Fibroblast of skin of left quadriceps (primary cell): ENCODE measurements around the gene TRAF2.

Experiments
- DNase-seq, 2 experiments: peaks; one replicate each; pipeline ENCODE4 v3.0.0-alpha.2; 2013; ENCODE audit warnings: low read depth in 2 of 2

Gene TRAF2

DNA sequence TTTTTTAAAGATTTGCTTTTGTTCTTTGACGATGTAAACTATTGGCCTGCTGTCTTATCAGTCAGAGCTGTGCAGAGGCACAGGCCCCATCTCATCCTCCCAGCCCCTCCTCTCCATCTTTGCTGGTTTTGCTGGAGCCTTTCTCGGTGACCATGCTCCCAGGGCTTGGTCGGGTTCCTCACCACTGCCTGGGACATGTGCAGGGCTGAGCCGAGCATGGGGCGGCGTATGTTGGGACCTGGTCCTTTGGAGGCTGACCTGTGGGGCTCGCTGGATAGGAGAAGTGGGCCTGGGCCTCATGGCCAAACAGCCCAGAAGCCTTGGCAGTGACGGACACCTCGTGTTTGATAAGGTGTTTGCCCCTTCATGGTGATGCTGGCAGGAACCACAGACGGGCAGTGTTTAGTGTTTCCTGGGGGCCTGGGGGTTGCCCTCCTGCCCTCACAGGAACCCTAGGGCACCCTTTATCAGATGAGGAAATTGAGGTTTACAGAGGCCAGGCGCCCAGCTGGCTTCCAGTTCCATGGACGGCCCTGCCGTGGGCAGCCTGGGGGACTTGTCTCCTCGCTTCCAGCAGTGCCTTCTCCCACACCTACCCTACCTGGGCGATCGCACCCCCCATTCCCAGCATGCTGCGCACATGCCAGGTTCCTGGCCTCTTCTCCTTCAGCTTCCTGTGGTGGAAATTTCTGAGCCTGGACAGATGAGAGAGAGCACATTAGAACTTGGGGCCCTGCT, 27.6 kb downstream of the TRAF2 start:
- DNase-seq = no peak

DNA sequence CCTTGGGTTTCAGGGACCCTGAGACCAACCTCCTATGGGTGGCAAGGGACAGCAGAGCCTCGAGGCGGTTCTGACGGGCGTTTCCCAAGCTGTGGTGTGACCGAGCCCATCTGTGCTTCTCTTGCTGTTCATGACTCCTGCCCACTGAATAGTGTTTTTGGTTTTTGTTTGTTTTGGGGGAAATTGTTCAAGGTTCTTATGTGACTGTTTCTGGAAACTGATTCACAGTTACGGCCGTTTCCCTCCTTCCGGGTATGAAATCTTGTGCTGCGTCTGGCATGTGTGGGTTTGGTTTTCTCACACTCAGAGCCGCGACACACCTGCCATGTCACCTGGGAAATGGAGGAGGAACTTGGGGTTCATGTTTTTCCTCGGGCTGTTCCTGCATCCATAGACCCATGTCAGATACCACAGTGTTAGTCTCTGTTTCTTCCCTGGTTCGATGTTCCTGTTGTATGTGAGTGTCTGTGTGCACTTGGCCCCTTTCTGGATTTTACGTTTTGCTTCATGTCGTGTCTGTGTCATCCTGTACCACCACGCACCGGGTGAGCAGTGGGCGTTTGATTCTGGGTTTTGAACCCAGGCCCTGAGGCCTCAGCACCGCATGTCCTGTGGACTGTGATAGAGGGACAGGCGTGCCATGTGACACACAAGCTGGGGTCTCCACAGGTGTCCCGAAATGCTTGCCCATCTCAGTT, 29.5 kb downstream of the TRAF2 start:
- no peak for DNase-seq

DNA sequence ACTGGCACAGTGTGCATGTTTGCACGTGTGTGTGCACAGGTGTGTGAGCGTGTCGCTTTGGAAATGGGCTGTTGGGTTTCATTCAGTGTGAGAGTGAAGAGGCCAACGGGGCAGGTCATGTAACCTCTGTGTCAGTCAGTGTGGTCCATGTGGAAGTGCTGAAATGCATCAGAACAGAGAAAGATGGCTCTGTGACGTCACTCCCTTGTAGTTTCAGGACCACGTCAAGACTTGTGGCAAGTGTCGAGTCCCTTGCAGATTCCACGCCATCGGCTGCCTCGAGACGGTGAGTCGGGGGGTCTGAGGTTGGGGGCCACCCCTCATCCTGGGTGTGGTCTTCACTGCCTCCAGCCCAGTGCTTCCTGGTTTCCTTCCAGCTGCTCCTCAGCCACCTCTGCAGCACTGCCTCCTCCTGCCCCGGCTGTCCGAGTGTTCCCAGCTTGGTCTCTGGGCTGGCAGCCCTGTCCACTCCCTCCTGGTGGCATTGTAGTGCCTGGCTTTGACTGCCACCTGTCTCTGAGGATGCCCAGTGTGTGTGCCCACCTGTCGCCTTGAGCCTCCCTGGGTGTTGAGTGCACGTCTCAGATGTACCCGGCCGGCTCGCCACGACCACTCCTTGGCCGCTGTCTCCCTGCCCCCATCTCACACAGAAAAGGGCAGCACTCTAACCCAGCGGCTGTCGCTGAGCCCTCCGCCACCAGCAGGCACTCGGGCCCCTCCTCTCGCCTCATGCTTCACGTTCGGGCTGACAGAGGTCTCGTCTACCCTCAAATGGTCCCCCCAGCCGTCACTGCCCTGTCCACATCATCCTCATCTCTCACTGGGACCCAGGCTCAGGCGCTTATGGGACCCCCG, 30.2 kb downstream of the TRAF2 start:
- DNase-seq = no peak

DNA sequence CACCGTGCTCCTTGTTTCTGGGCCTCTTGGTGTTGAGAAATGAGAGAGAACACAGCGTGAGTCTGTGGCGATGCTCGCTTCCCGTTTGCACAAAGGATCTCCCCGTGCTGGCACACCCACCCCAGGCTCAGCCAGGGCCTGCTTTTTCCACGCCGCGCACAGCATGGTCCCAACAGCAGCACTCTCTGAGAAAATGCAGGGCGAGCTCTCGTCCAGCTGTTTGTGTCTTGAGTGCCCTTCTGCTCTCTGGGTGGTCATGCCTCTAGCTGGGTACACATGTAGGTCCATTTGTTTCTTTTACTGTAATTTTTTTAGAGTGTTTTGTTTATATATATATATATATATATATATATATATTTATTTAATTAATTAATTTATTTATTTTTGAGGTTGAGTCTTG, 31.6 kb downstream of the TRAF2 start:
- no peak for DNase-seq

DNA sequence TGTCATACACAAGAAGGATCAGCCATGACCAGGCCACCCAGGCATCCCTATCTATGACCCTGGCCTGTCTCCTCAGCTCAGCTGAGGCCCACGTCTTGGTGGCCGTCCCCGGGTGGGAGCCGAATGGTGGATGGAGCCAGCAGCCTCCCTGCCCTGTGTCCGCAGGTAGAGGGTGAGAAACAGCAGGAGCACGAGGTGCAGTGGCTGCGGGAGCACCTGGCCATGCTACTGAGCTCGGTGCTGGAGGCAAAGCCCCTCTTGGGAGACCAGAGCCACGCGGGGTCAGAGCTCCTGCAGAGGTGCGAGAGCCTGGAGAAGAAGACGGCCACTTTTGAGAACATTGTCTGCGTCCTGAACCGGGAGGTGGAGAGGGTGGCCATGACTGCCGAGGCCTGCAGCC, 33.8 kb downstream of the TRAF2 start:
- no peak for DNase-seq

DNA sequence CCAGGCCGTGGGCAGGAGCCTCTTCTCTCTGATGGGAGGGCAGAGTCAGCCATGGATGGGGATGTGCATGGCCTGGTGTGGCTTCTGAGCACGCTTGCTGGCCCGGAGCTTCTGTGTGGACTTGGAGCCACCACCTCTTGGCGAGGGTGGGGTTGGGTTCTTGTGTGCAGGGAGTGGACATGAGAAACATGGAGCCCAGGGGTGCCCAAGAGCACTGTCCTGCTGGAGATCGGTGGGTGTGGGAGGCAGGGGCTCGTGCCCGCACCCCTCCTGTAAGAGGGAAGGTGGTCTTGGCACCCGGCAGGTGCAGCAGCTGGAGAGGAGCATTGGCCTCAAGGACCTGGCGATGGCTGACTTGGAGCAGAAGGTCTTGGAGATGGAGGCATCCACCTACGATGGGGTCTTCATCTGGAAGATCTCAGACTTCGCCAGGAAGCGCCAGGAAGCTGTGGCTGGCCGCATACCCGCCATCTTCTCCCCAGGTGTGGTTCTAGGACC, 34.5 kb downstream of the TRAF2 start:
- DNase-seq = no peak

DNA sequence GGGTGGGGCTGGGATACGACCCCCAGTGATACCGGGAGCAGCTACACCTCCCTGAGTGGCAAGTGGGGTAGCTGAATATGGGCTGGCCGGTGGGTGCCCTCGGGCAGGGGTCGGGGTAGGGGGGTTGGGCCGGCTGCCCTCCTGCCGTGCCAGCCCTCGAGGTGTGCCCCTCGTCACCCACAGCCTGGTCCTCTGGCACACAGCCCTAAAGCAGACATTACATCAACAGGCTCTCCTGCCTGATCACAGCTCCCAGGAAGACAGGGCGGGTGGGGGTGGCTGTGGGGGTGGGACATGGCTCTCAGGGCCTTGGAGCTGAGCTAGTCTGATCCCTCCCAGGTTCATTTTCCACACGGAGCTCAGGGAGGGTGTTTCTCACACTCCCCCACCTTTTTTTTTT, 35.0 kb downstream of the TRAF2 start:
- no peak for DNase-seq

DNA sequence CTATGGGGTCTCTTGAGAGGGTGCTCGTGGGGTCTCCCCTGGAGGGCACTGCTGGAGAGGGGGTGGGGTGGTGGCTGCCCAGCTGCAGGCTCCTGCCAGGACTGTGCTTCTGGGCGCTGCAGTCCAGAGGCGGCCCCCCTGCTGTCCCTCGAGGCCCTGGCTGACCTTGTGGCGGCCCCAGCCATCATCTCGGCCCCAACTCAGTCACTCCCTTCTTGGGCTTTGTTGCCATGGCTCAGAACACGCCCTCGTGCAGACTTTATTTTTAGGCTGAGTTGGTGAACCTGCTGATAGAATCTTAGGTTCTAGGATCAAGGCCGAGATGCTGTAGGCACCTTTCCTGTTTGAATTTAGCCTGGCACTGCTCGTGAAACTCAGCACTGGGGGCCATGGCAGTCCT, 35.4 kb downstream of the TRAF2 start:
- DNase-seq = no peak

DNA sequence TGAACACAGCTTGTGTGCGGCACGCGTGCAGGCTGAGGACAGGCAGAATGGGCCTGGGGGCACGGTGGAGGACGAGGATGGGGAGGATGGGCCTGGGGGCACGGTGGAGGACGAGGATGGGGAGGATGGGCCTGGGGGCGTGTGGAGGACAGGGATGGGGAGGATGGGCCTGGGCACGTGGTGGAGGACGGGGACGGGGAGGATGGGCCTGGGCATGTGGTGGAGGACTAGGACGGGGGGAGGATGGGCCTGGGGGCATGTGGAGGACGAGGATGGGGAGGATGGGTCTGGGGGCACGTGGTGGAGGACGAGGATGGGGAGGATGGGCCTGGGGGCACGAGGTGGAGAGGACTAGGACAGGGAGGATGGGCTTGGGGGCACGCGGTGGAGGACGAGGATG, 36.2 kb downstream of the TRAF2 start:
- no peak for DNase-seq

DNA sequence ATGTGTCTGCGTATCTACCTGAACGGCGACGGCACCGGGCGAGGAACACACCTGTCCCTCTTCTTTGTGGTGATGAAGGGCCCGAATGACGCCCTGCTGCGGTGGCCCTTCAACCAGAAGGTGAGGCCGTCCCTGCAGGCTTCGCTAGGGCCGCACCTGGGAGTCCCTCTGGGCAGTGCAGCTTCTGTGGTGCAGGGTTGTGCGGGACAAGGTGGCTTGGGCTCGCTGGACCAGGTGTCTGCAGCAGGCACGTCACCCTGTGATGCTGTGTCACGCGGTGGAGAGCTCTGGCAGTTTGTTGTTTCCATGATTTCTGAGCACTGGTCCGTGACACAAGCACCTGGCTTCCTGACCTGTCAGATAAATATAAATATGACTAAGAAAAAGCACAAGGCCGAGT, 37.6 kb downstream of the TRAF2 start:
- no peak for DNase-seq

DNA sequence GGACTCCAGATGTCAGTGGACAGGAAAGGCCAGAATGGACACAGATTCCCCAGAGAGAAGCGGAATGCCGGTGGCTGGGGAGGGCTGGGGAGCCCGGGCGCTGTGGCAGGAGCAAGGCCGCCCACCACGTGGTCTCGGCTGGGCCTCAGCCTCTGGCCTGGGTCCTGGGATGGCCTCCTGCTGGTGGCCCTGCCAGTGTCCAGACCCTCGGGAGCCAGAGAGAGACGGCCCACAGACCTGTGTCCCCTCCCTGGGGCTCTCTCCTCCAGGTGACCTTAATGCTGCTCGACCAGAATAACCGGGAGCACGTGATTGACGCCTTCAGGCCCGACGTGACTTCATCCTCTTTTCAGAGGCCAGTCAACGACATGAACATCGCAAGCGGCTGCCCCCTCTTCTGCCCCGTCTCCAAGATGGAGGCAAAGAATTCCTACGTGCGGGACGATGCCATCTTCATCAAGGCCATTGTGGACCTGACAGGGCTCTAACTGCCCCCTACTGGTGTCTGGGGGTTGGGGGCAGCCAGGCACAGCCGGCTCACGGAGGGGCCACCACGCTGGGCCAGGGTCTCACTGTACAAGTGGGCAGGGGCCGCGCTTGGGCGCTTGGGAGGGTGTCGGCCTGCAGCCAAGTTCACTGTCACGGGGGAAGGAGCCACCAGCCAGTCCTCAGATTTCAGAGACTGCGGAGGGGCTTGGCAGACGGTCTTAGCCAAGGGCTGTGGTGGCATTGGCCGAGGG, 39.3 kb downstream of the TRAF2 start:
- DNase-seq = no peak

DNA sequence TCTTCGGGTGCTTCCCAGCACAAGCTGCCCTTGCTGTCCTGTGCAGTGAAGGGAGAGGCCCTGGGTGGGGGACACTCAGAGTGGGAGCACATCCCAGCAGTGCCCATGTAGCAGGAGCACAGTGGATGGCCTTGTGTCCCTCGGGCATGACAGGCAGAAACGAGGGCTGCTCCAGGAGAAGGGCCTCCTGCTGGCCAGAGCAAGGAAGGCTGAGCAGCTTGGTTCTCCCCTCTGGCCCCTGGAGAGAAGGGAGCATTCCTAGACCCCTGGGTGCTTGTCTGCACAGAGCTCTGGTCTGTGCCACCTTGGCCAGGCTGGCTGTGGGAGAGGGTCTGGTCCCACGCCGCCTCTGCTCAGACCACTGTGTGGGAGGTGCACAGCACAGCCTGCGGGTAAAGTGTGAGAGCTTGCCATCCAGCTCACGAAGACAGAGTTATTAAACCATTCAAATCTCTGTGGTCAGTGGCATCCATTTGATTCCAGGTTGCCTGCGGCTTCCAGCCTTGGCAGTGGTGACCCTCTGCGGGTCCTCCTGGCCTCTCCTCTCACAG, 39.9 kb downstream of the TRAF2 start:
- no peak for DNase-seq

DNA sequence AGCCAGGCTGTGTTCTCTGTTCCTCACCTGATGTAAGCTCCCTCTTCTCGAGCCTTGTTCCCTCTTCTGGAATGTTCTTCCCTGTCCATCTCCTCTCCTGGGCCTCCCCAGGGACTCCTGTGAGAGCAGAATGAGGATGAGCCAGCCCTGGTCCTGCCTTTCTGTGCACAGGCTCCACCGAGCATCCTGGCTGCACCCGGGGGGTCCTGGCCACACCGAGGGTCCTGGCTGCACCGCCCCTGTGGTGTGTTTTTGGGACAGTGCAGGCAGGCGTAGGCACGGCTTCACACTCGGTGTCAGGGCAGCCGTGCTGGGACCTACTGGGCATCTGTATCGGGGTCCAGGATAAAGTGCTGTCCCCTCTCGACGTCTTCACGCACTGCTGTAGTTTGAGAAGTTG, 40.4 kb downstream of the TRAF2 start:
- DNase-seq = no peak

DNA sequence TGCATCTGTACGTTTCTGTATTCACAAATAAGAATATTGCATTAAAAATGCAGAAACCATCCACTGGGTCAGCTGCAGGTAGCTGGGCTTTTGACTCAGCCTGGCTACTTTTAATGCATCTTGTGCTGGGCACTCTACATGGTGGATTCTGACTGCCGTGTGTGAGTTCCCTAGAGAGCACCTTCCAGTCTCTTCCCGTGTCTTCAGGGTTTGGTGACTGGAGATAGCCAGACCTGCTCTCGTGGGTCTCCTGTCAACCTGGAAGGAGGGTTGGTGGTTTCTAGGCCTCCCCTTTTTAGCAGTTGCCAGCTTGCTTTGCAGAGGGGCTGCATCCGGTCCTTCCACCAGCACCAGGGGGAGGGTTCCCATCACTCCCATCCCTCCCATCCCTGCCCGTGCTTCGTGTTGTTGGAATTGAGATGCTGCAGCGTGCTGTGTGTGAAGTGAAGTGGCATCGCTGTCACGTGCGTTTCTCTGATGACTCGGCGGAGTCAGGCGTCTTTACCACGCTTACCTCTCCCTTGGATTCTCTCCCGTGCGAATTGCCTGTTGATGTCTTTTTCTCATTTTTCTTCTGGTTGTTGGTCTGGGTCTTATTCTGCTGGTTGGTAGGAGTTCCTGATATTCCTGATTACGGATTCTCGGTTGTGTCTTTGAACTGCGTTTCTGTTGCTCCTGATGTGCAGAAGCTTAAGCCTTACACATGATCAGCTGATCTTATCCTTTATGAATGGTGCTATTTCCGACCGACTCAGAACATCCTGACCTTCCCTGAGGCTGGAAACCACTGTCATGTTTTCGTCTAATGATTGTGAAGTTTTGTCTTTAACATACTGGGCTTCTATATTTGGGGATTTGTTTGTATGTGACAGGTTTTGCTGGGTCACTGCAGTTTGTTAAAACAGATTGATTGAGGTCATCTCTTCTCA, 41.3 kb downstream of the TRAF2 start:
- no peak for DNase-seq

DNA sequence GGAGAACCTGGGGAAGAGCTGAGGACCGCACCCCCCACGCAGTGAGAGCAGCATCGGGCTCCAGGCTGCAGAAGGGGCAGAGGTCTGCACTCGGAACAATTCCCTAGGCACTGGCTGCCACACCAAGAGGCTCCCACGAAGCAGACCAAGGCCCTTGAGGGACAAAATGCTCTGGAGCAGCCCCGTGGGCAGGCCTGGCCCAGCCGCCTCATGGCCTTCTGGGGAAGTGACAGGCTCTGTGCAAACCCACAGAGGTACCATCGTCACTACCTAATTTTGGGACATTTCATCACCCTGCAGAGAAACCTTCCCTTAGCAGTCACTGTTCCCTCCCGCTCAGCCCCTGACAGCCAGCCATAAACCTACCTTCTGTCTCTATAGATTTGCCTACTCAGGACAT, 42.3 kb downstream of the TRAF2 start:
- no peak for DNase-seq

DNA sequence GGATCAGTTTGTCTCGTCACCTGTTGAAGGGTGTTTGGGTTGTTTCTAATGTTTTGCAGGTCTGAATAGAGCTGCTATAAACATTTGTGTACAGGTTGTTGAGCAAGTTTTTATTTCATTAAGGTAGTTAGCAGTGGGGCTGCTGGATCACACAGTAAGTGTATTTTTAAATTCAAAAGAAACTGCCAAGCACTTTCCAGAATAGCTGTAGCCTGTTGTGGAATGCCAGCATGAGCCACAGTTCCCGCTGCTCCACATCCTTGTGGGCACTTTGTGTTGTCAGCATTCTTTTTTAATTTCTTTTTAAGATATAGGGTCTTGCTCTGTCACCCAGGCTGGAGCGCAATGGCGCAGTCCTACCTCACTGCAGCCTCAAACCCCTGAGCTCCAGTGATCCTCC, 43.7 kb downstream of the TRAF2 start:
- no peak for DNase-seq

DNA sequence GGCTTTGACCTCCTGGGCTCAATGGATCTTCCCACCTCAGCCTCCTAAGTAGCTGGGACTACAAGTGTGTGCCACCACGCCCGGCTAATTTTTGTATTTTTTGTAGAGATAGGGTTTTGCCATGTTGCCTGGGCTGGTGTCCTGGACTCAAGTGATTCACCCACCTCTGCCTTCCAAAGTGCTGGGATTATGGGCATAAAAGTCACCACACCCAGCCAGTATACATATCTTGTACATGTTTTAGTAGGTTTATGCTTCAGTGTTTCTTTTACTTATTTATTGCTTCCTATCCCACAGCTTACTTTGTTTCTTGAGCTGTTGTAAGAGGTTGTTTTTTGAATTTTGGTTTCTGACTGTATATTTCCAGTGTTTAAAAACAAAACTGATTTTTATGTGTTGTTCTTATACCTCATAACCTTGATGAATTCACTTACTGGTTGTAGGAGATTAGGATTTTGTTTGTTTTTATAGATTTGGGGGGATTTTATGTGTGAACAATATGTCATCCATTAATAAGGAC, 45.4 kb downstream of the TRAF2 start:
- no peak for DNase-seq

DNA sequence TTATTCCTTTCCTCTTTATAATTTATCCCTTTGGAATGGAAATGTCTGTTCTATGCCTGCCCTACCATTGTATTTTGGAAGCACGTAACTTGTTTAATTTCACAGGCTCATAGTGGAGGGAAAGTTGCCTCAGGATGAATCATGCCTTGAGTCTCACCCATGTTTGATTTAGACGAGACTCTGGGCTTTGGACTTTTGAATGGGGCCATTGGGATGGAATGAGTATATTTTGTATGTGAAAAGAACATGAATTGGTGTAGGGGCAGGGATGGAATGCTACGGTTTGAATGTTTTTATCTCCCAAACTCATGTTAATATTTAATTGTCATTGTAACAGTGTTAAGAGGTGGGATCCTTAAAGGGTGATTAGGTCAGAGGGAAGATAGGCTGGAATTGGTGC, 48.0 kb downstream of the TRAF2 start:
- no peak for DNase-seq

DNA sequence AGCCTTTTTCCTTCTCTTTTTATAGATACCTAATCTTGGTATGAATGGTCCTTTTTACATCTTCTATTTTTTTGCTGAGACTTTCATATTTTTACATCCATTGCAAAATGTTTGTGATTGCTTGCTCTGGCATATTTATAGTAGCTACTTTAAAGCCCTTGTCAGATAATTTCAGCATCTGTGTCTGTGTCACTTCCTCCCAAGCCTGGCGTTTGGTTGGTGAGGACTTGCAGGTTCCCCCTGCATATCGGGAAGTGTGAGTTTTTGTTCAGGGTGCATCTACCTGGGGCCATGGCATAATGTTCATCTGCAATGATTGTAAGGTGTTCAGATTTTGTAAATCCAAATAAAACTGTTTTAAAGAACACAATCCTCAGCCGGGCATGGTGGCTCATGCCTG, 49.3 kb downstream of the TRAF2 start:
- DNase-seq = no peak

DNA sequence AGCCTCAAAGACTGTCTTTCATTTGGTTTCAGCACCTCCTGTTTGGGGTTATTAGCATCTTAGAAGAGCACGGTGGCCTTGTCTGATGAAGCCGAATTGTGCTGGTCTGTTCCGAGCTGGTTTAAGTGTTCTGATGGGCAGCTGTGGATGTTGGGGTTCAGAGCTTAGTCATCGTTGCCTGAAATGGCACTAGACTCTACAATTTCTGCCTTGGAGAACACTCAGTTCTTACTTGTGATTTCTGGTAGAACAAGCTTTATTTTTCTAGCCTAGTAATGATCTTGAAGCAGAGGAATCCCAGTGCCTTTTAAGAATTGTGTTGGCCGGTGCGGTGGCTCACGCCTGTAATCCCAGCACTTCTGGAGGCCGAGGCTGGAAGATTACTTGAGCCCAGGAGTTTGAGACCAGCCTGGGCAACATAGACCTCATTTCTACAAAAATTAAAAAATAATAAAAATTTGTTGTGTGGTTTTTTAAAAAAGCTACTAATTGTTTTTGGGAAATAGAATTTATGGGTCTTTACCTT, 50.4 kb downstream of the TRAF2 start:
- DNase-seq = no peak
